Body of pancreas (tissue), 4 donors: ENCODE measurements around the gene MAX. TPM values are rescaled to one million over a fixed set of nuclear protein-coding genes. Genes with fewer than 3 reads are reported as not detected.
A peak's percentile ranks its signal among the peaks of the same experiment; 100 is the strongest.

ENCODE experiments used
- ATAC-seq: fragments of 150-250 bp; one replicate; pipeline ENCODE4 v1.9.1; 2016
- DNase-seq, 4 donors: peaks; one replicate each; pipeline ENCODE4 v3.0.0-alpha.2; 2019
- H3K27ac ChIP-seq, 4 donors: fragments of 200-600 bp; sonication (generic); 1 replicate in 3 of 4; 2 replicates in 1 of 4; pipeline versions ENCODE4 v1.5.1 to v1.6.1; 2016 to 2019; ENCODE audit warnings: mild to moderate bottlenecking in 1 of 4, mixed read lengths in 1 of 4, moderate library complexity in 1 of 4
- H3K27me3 ChIP-seq, 2 donors: fragments of 200-600 bp; sonication (generic); one replicate each; pipeline ENCODE4 v1.6.0; 2016; ENCODE audit warnings: mild to moderate bottlenecking in 1 of 2
- H3K36me3 ChIP-seq, 2 donors: fragments of 200-600 bp; sonication (generic); replicated peaks in 1 of 2; 2 replicates each; pipeline ENCODE4 v1.5.1; 2016; ENCODE audit warnings: low read depth in 2 of 2; ENCODE audit not compliant: insufficient read depth in 1 of 2
- H3K4me1 ChIP-seq: fragments of 200-600 bp; sonication (generic); one replicate; pipeline ENCODE4 v1.6.0; 2016
- H3K4me3 ChIP-seq, 2 donors: fragments of 200-600 bp; sonication (generic); 1 replicate in 1 of 2; 2 replicates in 1 of 2; pipeline ENCODE4 v1.5.1; 2016 to 2019
- H3K9me3 ChIP-seq, 3 donors: fragments of 200-600 bp; sonication (generic); 1 replicate in 2 of 3; 2 replicates in 1 of 3; pipeline ENCODE4 v1.5.1; 2016
- CTCF ChIP-seq, 7 experiments: fragments of 450-650 bp in 4 of 7; fragments of 200-600 bp in 3 of 7; sonication (generic) in 3 of 7; IDR thresholded peaks; one replicate each; pipeline ENCODE4 v1.5.1; 2016 to 2019; ENCODE audit warnings: antibody characterized with exemption in 7 of 7
- POLR2A ChIP-seq, 3 donors: fragments of 450-650 bp; IDR thresholded peaks; one replicate each; pipeline ENCODE4 v1.6.1; 2016; ENCODE audit warnings: antibody characterized with exemption in 3 of 3, mild to moderate bottlenecking in 2 of 3
- WGBS, 2 donors: methylation state at CpG; one replicate each; pipeline ENCODE4 v1.1.5; 2017; 5-methylcytosine and 5-hydroxymethylcytosine counted together
- intact Hi-C: fragments of 100-400 bp; cut with DNase I; formaldehyde crosslinking; loops from one replicate; pipeline ENCODE4 v1.15.1; 2023
- total RNA-seq, 2 donors: library from RNA; depleted of rRNA; stranded (reverse); fragments of >200 nt; gene quantifications; one replicate each; pipeline ENCODE4 v1.1.0, GENCODE V29; 2016

The MAX gene
- total RNA-seq, 2 donors from 2014 or later = 28.8 to 30.0 TPM

DNA sequence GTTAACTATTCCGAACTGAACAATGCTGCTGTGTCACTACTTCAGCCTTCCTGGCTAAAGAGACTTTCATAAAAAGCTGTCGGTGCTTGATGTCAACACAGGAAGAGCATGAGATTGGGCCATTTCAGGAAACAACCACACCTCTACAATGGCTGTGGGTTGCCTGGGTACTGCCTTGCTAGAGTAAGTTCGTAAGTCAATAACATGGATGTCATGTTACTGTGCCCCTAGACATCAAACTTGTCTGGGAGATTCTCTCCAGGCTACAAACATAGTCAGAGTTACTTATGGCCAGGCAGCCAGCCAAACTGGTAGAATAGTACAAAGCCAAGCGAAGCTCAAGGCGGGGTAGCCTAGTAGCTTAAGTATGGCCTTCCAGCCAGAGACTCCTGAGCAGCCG lies 23.1 kb downstream of the MAX start:
- intact Hi-C loops = no loop called here
- TF ChIP-seq POLR2A (IDR thresholded peaks at IDR 0.05) = no peak
- no peak for TF ChIP-seq CTCF (IDR thresholded peaks at IDR 0.05)
- H3K4me1 ChIP-seq = peaks cover 21% of the 10 kb centered on the region
- no peaks in the 10 kb centered on the region for H3K27me3 ChIP-seq
- H3K27ac ChIP-seq = no peak overlapping the region
- H3K4me3 ChIP-seq = no peak overlapping the region
- no peak for ATAC-seq
- WGBS, 2 donors = 79 to 88% methylated on average over 6 of the region's 6 CpGs
- no peaks in the 10 kb centered on the region for H3K9me3 ChIP-seq
- peaks cover 12 to 16% of the 10 kb centered on the region in 2 donors for H3K36me3 ChIP-seq
- DNase-seq = no peak

- ATAC-seq (no peak), DNase-seq (no peak)
- 95 to 100% methylated on average over 2 of the region's 2 CpGs for WGBS, 2 donors
- Histone ChIP-seq H3K4me1 (peaks cover 21% of the 10 kb centered on the region), H3K36me3 (peaks cover 11 to 12% of the 10 kb centered on the region in 2 donors), H3K27ac (no peak overlapping the region), H3K27me3 (no peaks in the 10 kb centered on the region), H3K4me3 (no peak overlapping the region), H3K9me3 (no peaks in the 10 kb centered on the region)
- intact Hi-C loops = no loop called here
- no peak for TF ChIP-seq CTCF (IDR thresholded peaks at IDR 0.05)
- TF ChIP-seq POLR2A (IDR thresholded peaks at IDR 0.05) = no peak
Observed at GRCh38 chr14:65077318-65077717, 25.0 kb downstream of the MAX start.

DNA sequence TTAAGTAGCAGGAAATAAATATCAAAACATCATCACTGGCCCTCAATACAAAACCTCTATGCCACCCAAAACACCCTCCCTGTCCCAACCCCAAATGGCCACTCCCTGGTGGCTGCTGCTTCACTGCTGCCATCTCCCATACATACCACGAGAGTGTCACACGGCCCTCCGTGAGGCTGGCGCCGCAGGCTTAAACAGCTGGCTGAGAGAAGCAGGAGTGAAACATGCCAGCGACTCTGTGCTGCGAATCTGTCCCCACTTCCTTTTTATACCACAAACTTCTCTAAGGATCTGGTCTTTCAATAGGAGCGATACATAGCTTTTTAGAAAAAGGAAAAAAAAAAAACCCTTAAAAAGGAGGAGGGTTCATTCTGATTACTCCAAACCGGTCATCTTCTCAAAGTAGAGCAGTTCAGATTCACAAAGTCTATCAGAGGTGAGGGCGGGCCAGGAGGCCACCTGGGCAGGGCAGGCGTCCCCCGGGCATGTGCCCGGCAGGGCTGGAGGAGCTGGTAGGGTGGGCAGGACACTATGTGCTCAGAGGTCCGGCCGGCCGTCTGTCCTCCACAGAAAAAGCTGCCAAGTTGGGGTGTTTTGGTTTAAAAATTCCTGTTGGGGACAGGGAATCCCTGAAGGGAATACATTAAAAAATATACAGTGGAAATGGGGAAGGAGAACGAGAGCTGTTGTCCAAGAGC lies 26.5 kb downstream of the MAX start:
- ATAC-seq (no peak), DNase-seq (peak in 1 of 4 donors; percentile 43)
- Histone ChIP-seq H3K27ac (peak overlapping the region in 1 of 4 donors; percentile 5), H3K27me3 (no peaks in the 10 kb centered on the region), H3K9me3 (no peaks in the 10 kb centered on the region), H3K4me1 (peaks cover 18% of the 10 kb centered on the region), H3K36me3 (peaks cover 11 to 12% of the 10 kb centered on the region in 2 donors), H3K4me3 (no peak overlapping the region)
- TF ChIP-seq POLR2A (IDR thresholded peaks at IDR 0.05) = no peak
- no peak for TF ChIP-seq CTCF (IDR thresholded peaks at IDR 0.05)
- 81 to 91% methylated on average over 17 of the region's 17 CpGs for WGBS, 2 donors
- intact Hi-C loops = no loop called here

GRCh38 chr14:65074449-65075150 lies 27.7 kb downstream of the MAX start:
- 38 to 39% methylated on average over 3 of the region's 3 CpGs for WGBS, 2 donors
- H3K27ac ChIP-seq = peak overlapping the region in 1 of 4 donors; percentile 26
- H3K9me3 ChIP-seq = no peaks in the 10 kb centered on the region
- H3K36me3 ChIP-seq = peaks cover 11 to 12% of the 10 kb centered on the region in 2 donors
- intact Hi-C loops = no loop called here
- ATAC-seq (no peak), DNase-seq (peak in 1 of 4 donors; percentile 20)
- H3K4me3 ChIP-seq = no peak overlapping the region
- no peak for TF ChIP-seq CTCF (IDR thresholded peaks at IDR 0.05)
- TF ChIP-seq POLR2A (IDR thresholded peaks at IDR 0.05) = no peak
- H3K4me1 ChIP-seq = peaks cover 28% of the 10 kb centered on the region
- H3K27me3 ChIP-seq = no peaks in the 10 kb centered on the region
